Activated T-helper 1 cell treated with Interleukin-2 at 50 U/mL for 16 hours (primary cell): ENCODE measurements around the gene DSE.

Source experiments
- DNase-seq: peaks from one replicate; pipeline ENCODE4 v3.0.0-alpha.2; 2020; ENCODE audit warnings: low read depth

DSE gene

DNA sequence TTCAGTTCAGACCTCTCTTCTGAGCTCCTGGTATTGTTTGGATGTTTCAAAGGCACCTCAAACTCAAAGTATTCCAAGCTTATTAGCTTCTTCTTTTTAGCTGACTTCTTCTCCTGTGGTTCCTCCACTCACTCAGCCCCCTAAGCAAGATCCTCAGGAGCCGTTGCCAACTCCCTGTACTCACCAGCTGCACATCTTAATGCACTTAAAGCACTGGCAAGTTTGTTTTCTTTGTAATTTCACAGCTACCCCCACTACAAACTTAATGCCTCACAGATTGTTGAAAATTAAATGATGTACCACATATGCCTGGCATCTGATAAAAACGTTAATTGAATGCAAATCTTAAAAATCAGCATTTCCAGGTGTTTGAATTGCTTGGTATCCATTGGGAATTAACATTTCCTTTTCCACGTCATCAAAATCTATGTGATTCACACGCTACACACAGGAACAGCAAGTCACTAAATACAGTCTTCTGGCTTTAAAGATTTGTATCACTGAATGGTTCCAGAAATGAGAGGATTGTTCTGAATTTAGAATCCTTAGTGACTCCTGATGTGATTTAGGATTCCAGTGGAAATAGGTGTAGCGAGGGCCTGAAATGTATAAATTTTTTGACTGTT, 114.9 kb downstream of the DSE start:
- DNase-seq = no peak

DNA sequence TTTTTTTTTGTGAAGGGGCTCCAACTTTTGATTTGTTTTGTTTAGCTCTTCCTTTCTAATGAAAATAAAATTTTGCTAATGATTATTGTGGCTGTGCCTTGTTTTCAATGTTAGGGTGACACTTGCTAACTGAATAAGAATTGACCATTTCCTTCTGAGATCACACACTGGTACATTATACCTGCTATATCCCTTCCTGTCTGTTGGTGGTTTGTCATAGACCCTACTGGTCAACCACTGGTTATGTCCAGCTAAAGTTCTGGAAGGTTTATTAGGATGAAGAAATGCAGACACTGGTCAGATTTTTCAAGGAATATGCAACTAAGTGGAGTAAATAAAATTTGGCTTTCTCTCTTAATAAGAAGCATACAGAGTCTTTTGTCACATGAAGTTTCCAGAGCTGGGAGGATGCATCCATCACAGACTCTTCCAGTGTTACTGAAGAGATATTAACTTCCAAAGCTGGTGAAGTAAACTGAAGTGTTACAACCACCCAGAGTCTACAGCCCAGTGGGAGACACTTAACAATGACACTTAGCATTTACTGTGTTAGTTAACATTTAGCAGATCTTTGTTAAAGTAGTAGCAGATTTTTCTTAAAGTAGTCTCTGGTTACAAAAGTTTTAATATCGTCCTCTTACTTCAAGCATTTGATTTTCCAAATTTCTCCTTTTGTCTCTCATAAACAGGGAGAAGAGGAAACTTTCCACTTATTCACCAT, 121.0 kb downstream of the DSE start:
- DNase-seq = no peak

DNA sequence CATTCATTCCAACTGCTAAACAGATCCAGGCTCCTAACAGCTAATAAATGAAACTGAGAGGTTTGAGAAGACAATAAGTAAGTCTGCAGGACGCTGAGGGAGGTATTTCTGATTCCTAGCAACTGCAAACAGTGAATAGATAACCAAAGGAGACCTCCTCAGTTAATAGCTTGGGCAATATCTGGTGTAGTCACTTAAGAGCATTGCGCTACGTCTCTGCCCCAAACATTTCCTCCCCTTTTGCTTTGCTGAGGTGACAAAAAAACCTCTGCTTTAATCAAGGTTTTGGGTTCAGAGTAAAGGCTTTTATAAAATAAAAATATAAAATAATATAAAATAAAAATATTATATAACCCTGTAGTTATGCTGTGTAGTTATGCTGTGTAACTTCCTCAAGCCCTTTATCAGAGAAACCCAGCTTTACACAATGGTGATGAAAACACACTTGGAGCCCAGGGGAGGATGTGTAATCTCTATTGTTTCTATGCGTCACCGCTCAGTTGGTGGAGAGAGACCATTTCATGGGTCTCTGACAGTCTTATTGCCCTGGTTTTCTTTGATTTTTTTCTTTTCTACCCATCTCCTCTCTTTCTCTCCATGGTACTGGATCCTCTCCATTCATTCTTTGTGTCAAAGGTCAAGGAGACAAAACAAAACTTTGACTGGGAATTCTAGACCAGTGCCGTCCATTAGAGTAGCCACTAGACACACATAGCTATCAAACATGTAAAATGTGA, 121.8 kb downstream of the DSE start:
- no peak for DNase-seq
